ENCODE measurements around the gene THYN1.
"Not testable (repeated sequence)": the region's sequence is repeated elsewhere in the genome, so short reads cannot be mapped to it uniquely, and the experiment has no call there.

The THYN1 gene

DNA sequence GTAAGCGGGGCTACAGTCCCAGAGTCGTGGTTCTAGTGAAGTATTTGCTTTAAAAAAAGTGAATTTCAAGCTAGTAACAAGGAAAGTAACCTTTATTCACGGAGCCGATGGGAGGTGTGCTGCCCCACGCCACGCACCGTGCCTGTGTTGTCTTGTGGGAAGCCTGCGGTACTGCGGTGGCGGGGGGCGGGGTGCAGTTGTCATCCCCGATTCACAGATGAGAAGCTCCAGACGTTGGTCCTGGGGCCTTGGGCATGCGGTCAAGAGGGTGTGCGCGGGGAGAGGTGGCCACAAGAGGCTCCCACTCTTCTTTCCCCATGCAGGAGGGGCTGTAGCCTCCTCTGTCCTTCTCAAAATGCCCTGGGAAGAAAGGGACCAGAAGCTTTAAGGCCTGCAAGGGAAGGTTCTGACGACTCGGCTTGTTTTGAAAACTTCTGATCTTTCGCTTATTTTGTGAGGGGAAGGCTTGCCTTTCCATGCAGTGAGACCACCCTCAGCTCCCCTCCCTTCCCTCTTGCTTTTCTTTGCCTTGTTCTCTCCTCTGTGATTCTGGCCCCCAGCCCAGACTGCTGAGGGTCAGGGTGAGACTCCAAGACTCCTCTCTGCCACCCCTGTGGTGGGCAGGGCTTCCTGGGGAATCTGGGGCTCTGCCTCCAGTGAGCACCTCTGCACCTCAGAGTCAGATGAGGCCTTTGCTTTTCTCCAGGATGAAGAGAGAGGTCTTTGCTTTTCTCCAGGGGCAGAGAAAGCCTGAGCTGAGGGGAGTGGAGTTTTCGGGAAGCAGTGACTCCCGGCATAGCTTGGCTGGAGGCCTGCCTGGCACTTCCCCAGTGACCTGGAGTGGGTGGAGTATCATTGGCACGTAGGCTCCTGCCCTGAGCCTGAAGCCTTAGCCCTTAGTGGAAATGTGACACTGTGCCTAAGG lies 29.2 kb upstream of the THYN1 start:
- TF ChIP-seq, protein P1, sequence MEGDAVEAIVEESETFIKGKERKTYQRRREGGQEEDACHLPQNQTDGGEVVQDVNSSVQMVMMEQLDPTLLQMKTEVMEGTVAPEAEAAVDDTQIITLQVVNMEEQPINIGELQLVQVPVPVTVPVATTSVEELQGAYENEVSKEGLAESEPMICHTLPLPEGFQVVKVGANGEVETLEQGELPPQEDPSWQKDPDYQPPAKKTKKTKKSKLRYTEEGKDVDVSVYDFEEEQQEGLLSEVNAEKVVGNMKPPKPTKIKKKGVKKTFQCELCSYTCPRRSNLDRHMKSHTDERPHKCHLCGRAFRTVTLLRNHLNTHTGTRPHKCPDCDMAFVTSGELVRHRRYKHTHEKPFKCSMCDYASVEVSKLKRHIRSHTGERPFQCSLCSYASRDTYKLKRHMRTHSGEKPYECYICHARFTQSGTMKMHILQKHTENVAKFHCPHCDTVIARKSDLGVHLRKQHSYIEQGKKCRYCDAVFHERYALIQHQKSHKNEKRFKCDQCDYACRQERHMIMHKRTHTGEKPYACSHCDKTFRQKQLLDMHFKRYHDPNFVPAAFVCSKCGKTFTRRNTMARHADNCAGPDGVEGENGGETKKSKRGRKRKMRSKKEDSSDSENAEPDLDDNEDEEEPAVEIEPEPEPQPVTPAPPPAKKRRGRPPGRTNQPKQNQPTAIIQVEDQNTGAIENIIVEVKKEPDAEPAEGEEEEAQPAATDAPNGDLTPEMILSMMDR (IDR thresholded peaks at IDR 0.05; ENCODE audit: insufficient read depth, low read length, poor library complexity, severe bottlenecking) = no peak
- TF ChIP-seq EZH2phosphoT487 (conservative IDR thresholded peaks at IDR 0.05; ENCODE audit: low read length) = no peak
- Histone ChIP-seq H3K79me2 (ENCODE audit: insufficient read depth, low read length) (no peaks in the 10 kb centered on the region), H3K9ac (ENCODE audit: low read length) (no peak overlapping the region), H3K36me3 (ENCODE audit: low read length) (no peaks in the 10 kb centered on the region), H3K9me3 (ENCODE audit: insufficient read depth, low read length) (no peaks in the 10 kb centered on the region), H3K27ac (ENCODE audit: low read depth, low read length) (no peak overlapping the region), H2AFZ (ENCODE audit: low read depth, low read length, severe bottlenecking) (no peak overlapping the region), H3K4me2 (ENCODE audit: low read depth, low read length, poor library complexity, severe bottlenecking) (no peak overlapping the region), H3K27me3 (ENCODE audit: low read length) (no peaks in the 10 kb centered on the region), H4K20me1 (ENCODE audit: low read depth, low read length) (no peaks in the 10 kb centered on the region), H3K9me2 (replicated peaks; ENCODE audit: insufficient read depth, low read length) (no peaks in the 10 kb centered on the region), H3F3A (ENCODE audit: insufficient read depth) (no peaks in the 10 kb centered on the region), H3K4me3 (ENCODE audit: insufficient read depth, low read length, poor library complexity, severe bottlenecking) (no peak overlapping the region)

DNA sequence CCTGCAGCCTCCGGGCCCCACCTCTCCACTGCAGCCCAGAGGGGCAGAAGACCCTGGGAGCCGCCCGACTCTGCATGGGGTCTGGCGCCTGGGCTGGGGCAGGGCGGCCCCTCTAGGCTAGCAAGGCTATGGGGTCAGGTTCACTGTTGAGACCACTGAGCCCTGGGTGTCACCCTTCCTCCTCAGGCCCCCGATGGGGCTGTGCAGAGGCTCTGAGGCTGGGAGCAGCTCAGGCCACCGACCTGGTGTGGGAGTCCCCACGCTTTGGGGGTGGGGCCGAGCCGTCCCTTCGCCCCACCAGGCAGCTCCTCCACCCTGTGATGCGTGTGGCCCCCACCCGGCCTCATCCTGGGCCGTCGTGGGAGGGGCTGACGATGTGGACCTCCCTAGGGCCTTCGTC lies 28.5 kb upstream of the THYN1 start:
- not testable (repeated sequence) for H3K27me3 ChIP-seq (ENCODE audit: low read length); H3K27ac ChIP-seq (ENCODE audit: low read depth, low read length); H3K4me3 ChIP-seq (ENCODE audit: insufficient read depth, low read length, poor library complexity, severe bottlenecking); H3K9me2 ChIP-seq (replicated peaks; ENCODE audit: insufficient read depth, low read length); H3K9ac ChIP-seq (ENCODE audit: low read length); H2AFZ ChIP-seq (ENCODE audit: low read depth, low read length, severe bottlenecking); H3K79me2 ChIP-seq (ENCODE audit: insufficient read depth, low read length); H3K9me3 ChIP-seq (ENCODE audit: insufficient read depth, low read length); H3K4me2 ChIP-seq (ENCODE audit: low read depth, low read length, poor library complexity, severe bottlenecking); H4K20me1 ChIP-seq (ENCODE audit: low read depth, low read length); H3F3A ChIP-seq (ENCODE audit: insufficient read depth); H3K36me3 ChIP-seq (ENCODE audit: low read length)

DNA sequence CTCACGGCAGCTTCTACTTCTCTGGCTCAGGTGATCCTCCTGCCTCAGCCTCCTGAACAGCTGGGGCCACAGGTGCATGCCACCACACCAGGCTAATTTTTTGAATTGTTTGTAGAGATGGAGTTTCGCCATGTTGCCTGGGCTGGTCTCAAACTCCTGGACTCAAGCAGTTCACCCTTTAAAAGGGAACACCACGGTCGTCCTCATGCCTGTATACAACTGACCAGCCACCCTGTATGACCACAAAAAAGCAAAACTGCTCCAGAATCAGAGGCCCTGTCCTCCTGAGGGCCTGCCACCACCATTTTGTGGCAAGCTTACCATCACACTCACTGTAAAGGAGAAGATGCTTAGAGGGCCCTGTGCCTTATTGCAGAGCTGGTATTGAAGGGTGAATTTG lies 25.2 kb upstream of the THYN1 start:
- Histone ChIP-seq H3K9me2 (replicated peaks; ENCODE audit: insufficient read depth, low read length) (no peaks in the 10 kb centered on the region), H3K27me3 (ENCODE audit: low read length) (no peaks in the 10 kb centered on the region), H3K4me2 (ENCODE audit: low read depth, low read length, poor library complexity, severe bottlenecking) (no peak overlapping the region), H3K36me3 (ENCODE audit: low read length) (no peaks in the 10 kb centered on the region), H3F3A (ENCODE audit: insufficient read depth) (no peaks in the 10 kb centered on the region), H4K20me1 (ENCODE audit: low read depth, low read length) (no peaks in the 10 kb centered on the region), H3K9me3 (ENCODE audit: insufficient read depth, low read length) (no peaks in the 10 kb centered on the region), H2AFZ (ENCODE audit: low read depth, low read length, severe bottlenecking) (no peak overlapping the region), H3K79me2 (ENCODE audit: insufficient read depth, low read length) (no peaks in the 10 kb centered on the region), H3K27ac (ENCODE audit: low read depth, low read length) (no peak overlapping the region), H3K4me3 (ENCODE audit: insufficient read depth, low read length, poor library complexity, severe bottlenecking) (no peak overlapping the region), H3K9ac (ENCODE audit: low read length) (no peak overlapping the region)
- TF ChIP-seq EZH2phosphoT487 (conservative IDR thresholded peaks at IDR 0.05; ENCODE audit: low read length) = no peak
- TF ChIP-seq, protein P1 (IDR thresholded peaks at IDR 0.05; ENCODE audit: insufficient read depth, low read length, poor library complexity, severe bottlenecking) = no peak

All from SU-DHL-6 (cell line).